Measurements from ENCODE around the gene TAF6L. TPM values are rescaled to one million over a fixed set of nuclear protein-coding genes. Genes with fewer than 3 reads are reported as not detected.

Gene TAF6L
- total and polyA plus RNA-seq, 9 of the 15 experiments (the other 6 are each of a cell fraction or from before 2014, with no cell fraction given), result 0.04 to 45.5 (median 20.8) TPM

DNA sequence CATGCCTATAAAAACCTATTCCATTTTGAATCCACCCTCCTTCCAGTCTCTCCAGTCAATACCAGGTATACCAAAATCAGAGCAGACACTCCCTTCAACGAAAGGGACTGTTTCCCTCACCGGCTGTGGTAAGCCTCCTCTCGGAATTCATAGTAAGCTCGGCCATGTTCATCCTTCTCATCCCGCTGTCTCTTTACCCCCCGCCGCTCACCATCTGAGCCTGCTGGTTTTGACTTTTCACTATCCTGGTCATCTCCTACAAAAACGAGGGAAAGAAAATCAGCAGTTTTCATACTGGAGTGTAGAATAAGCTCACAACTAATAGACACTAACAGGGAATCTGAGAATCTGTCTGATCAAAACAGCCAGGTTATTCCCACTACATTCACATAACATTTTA is 47.0 kb upstream of the TAF6L start:
- POLR2A ChIA-PET, result interaction anchor here (0.6 to 2.3 kb wide), 11 partner anchors 9 to 151 kb away, joined by 3 to 6 read pairs (median 3); partner anchors contain the start of genes GANAB, GNG3 and STX5
- TF ChIP-seq STAT5A (IDR thresholded peaks at IDR 0.05; ENCODE audit: borderline replicate concordance, low read length), result no peak
- TF ChIP-seq CC2D1A (IDR thresholded peaks at IDR 0.05), result no peak
- TF ChIP-seq SMARCE1 (IDR thresholded peaks at IDR 0.05), result no peak
- TF ChIP-seq, protein P1, sequence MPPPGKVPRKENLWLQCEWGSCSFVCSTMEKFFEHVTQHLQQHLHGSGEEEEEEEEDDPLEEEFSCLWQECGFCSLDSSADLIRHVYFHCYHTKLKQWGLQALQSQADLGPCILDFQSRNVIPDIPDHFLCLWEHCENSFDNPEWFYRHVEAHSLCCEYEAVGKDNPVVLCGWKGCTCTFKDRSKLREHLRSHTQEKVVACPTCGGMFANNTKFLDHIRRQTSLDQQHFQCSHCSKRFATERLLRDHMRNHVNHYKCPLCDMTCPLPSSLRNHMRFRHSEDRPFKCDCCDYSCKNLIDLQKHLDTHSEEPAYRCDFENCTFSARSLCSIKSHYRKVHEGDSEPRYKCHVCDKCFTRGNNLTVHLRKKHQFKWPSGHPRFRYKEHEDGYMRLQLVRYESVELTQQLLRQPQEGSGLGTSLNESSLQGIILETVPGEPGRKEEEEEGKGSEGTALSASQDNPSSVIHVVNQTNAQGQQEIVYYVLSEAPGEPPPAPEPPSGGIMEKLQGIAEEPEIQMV (tag; conservative IDR thresholded peaks at IDR 0.05; ENCODE audit: low read depth), result no peak
- TF ChIP-seq DACH1 (IDR thresholded peaks at IDR 0.05; ENCODE audit: partially characterized antibody), result no peak
- TF ChIP-seq ILF3 (IDR thresholded peaks at IDR 0.05; ENCODE audit: borderline replicate concordance), result no peak
- TF ChIP-seq, protein P2, sequence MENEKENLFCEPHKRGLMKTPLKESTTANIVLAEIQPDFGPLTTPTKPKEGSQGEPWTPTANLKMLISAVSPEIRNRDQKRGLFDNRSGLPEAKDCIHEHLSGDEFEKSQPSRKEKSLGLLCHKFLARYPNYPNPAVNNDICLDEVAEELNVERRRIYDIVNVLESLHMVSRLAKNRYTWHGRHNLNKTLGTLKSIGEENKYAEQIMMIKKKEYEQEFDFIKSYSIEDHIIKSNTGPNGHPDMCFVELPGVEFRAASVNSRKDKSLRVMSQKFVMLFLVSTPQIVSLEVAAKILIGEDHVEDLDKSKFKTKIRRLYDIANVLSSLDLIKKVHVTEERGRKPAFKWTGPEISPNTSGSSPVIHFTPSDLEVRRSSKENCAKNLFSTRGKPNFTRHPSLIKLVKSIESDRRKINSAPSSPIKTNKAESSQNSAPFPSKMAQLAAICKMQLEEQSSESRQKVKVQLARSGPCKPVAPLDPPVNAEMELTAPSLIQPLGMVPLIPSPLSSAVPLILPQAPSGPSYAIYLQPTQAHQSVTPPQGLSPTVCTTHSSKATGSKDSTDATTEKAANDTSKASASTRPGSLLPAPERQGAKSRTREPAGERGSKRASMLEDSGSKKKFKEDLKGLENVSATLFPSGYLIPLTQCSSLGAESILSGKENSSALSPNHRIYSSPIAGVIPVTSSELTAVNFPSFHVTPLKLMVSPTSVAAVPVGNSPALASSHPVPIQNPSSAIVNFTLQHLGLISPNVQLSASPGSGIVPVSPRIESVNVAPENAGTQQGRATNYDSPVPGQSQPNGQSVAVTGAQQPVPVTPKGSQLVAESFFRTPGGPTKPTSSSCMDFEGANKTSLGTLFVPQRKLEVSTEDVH (IDR thresholded peaks at IDR 0.05; ENCODE audit: low read depth, partially characterized antibody), result no peak
- TF ChIP-seq MCM7 (IDR thresholded peaks at IDR 0.05), result no peak

More for the DNA sequence above, 47.0 kb upstream of the TAF6L start:
- ATAC-seq, result no peak
- peak overlapping the region; percentile 8; the same call in 1 of the 2 replicates for H3K4me2 ChIP-seq (ENCODE audit: insufficient read depth, low read length)
- H3K27me3 ChIP-seq (ENCODE audit: control insufficient read depth in 2 of 2, insufficient read depth in 2 of 2, low read length in 2 of 2), result no peaks in the 10 kb centered on the region
- no peak overlapping the region for H2AFZ ChIP-seq (ENCODE audit: low read depth, low read length)
- H3K27ac ChIP-seq (ENCODE audit: extremely low read depth, low read depth, low read length), result no peak overlapping the region
- peak overlapping the region; percentile 75 to 98; a peak in 2 of 4 replicates for H3K9ac ChIP-seq (ENCODE audit: insufficient read depth in 1 of 2, low read depth in 2 of 2, low read length in 2 of 2)
- intact Hi-C loops (cut with micrococcal nuclease) (loop anchor here (10.0 kb wide), 1 partner anchor 121 kb away; no protein-coding TSS in a partner anchor), in situ Hi-C loops (cut with MboI) (no loop called here)
- no peak for DNase-seq (ENCODE audit: extremely low read depth in 1 of 4, low spot score in 3 of 4)
- H3K9me1 ChIP-seq (ENCODE audit: control insufficient read depth, insufficient read depth, low read length), result no peaks in the 10 kb centered on the region
- no peaks in the 10 kb centered on the region for H3K9me3 ChIP-seq (replicated peaks; ENCODE audit: control insufficient read depth, insufficient read depth, low read depth, low read length)
- FAIRE-seq, result no peak
- H3K4me3 ChIP-seq, result no peak overlapping the region
- H3K4me1 ChIP-seq (replicated peaks in 1 of 2; ENCODE audit: control insufficient read depth in 2 of 2, insufficient read depth in 2 of 2, low read length in 2 of 2), result peaks cover 9 to 14% of the 10 kb centered on the region in 2 experiments; a peak in 4 of 5 replicates
- CTCF ChIA-PET (ENCODE audit: low intra/inter-chr PET ratio), result interaction anchor here (0.6 kb wide), 1 partner anchor 15 kb away, joined by 4 read pairs; no protein-coding TSS in a partner anchor
- peaks cover 68% of the 10 kb centered on the region for H3K36me3 ChIP-seq (ENCODE audit: control insufficient read depth, insufficient read depth, low read length)
- H4K20me1 ChIP-seq (replicated peaks; ENCODE audit: control insufficient read depth, insufficient read depth, low read length), result peaks cover 6% of the 10 kb centered on the region; the same call in 1 of the 2 replicates
- peaks cover 81% of the 10 kb centered on the region for H3K79me2 ChIP-seq (ENCODE audit: control insufficient read depth, insufficient read depth, low read length)
- 82% methylated on average over 8 of the region's 8 CpGs for WGBS (ENCODE audit: insufficient coverage, low coverage, missing lambda C conversion rate)
- no TSS peak for BruUV-seq (replicated peaks)
